Suppressor macrophage treated with lipopolysaccharide for 4 hours (primary cell): Measurements from ENCODE around the gene MAML2.

Source experiments
- DNase-seq: peaks from one replicate; pipeline ENCODE4 v3.0.0-alpha.2; 2020

Gene MAML2

DNA sequence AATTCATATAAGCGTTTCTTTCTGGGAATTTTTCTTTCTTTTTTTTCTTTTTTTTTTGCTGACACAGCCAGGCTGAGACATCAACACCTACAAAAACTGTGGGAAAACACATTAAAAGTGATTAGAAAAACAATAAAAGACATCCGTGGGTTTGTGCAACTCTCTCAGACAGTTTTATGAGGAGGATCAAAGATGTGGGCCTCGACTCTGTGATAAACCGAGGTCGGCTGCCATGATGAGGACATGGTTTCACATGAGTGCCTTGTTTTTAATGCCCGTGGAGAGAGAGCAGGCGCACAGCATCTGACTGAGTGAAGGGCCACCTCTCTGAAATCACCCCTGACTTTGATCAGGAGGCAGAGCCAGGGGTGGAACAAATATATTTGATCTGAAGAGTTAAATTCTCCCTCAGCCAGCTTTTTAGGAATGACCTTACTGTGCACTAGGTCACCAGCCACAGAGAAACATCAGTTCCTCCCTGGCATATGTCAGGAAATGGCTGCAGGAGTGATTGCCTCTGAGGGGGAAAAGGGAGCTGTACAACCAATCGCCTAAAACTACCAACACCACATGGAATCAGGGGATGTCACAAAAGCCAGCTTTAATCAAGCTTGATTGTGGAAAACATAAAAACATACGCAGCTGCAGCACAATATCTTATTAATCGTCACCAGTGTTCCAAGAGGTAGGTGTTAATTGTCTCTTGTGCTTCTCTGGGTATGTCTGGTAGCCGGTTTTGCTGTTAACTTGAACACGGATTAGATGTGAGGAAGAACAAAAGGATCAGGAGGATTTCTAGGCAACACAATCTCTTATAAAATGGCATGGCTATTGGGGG lies 164.7 kb downstream of the MAML2 start:
- DNase-seq: no peak

DNA sequence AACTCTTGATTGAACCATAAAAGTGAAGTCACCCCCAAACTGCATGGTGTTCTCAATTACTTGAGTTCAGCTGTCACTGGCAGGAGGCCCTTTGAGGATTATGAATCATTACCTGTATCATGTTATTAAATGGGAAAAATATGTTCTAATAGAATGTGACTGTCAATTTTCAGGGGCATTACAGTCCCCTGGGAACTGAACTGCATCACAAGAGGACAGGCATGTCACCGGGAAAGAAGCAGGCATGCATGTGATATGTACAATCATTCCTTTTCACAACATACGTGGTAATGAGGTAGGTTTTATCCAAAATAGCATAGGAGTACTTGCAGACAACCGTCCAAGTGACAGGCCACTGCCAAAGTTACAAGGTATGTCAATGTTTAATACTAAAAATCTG lies 165.8 kb downstream of the MAML2 start:
- DNase-seq: no peak

DNA sequence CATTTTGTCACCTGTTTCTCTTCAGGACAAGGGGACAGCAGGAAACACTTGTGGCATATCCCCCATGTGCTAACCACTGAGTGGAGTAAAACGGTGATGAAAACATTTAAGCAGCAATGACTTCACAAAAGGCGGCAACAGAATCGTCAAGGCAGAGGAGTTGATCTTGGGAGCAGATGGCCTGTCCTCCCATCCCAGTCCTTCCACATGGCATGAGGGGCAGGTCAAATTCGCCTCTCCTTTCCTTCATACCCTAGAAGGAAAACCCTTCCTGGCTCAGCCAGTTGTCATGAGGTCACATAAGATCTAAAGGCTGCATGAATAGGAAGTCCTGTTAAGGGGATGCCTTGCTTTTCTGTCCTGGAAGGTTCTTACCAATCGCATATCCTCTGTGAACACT lies 169.1 kb downstream of the MAML2 start:
- no peak for DNase-seq

DNA sequence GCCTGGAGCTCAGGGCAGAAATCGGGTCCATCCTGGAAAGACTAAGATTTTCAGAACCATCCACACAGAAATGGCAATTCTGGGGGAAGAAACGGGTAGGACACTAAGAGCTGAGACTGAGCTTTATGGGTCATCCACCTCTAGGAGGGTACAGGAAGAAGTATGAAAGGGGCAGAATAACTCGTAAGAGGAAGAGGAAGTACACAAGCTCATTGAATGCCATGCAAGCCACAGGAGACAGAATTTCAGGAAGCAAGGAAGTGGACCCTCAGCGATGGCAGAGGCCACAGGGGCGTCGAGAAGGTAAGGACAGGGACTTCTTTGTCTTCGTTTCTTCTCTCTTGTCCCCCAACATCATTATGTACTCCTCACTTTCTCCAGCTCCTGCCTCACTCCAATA lies 169.6 kb downstream of the MAML2 start:
- peak; percentile 24 for DNase-seq

DNA sequence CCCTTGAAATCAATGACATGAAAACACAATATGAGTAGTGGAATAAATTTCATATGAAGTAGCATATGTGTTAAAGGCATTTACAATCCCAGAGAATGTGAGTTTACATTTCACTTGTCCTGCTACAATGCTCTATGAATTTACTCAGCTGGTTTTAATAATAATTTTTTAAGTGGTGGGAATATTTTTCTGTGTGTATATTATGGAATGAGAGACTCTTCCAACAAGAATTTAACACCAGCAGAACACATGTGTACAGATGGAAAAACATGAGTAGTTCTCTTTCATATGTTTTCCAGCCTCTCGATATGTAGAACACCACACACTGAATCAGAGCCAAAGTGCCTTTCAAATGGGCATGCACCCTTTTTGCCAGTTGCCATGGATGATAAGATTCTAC lies 170.4 kb downstream of the MAML2 start:
- no peak for DNase-seq

DNA sequence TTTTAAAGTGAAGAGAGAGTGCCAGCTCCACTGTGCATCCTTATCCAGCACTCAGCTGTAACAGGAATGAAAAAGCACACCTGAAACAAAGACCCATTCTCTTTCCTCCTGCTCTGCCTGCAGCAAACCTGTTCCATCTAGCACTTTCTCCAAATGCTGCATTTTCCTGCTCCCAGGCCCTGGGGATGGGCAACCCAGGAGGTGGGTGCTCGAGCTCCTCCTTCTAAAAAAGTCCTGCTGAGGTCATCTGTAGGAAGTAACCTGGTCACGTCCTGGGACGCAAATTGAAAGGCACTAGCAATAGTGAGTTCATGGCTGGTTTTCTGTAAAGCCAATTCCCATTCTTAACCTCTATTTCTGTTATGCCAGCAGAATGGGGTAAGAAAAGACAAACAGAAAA lies 173.7 kb downstream of the MAML2 start:
- no peak for DNase-seq

DNA sequence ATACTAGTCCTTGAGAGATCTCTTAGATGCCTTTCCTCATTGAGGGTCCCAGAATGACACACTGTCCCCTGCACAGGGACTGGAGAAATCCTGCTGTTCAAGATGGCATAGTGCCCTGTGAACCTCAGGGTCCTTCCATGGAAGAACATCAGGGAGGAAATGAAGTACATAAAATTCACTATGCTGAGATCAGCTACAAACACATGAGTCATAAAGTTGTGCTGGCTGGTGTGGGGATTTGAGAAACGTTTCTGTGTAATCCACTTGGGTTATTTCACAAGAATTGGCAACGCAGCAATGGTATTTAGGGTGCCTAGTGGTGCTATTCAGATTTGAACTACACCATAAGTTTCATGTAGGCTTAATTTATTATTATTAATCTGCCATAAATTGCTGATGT lies 174.4 kb downstream of the MAML2 start:
- peak; percentile 88 for DNase-seq

DNA sequence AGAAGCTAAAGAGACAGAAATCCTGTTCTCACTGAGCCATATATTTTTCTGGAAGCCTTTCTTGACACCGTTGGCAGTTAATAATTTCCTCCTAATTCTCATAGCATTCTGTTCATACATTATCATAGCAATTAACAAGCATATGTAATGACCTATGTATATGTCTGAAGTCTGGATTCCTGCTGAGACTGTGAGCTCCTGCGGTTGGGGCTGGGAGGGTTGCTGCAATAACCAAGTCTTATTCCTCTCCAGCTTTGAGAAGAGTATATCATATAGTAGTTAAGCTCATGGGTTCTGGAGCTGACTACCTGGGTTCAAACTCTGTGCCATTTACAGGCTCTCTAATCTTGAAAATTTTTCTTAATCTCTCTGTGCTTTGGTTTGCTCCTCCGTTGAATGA lies 175.2 kb downstream of the MAML2 start:
- DNase-seq: no peak

DNA sequence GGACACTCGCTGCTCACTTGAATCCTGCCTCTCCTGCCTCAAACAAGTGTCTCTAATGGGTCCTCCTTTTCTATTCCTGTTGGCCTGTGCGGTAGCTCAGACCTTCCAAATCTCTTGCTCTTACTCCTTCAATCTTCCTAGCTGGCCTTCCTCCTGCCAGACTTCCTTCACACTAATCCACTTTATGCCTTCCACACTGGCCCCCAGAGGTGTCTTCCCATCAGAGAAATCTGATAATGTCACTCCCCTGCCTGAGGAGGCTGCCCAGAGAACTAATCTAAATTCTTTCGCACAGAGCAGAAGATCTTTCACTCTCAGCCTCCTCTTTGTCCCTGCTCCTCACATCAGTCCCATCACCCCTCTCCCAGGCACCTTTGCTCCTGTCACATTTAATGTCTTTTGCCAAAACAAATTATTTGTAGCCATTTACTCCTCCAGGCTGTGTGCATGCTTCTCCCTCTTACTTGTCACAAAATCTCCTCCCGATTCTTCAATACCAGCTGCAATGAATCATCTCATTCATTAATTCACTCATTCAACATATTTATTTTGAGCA lies 175.7 kb downstream of the MAML2 start:
- no peak for DNase-seq

DNA sequence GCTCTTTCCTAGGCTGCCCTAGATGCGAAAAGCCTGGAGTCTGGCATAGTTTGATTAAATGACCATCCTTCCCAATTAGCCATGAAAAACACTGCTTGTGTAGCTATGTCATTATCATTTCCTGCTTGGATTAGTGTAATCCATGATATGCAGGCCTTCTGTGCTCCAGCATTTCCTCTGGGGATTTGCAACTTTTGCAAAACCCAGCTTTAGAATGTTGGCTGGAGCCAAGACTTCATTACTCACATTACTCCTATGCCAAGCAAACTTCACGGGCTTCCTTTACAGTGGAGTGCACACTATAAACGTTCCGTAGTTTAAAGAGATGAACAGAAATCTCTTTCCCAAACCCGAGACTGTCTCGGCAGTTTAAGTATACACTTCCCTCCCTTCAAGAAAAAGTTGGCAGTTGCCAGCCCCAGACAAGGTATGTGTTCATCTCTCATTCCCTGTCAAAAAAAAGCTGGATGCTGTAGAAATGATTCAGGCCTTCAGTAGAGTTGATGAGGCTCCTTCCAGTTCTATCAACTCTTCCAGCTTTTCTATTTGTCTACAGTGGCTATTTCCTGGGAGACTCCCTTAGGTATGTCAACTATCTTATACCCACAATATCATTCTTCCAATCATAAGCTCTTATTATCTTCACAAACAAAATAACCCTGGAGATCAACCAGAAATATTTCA lies 180.0 kb downstream of the MAML2 start:
- no peak for DNase-seq

DNA sequence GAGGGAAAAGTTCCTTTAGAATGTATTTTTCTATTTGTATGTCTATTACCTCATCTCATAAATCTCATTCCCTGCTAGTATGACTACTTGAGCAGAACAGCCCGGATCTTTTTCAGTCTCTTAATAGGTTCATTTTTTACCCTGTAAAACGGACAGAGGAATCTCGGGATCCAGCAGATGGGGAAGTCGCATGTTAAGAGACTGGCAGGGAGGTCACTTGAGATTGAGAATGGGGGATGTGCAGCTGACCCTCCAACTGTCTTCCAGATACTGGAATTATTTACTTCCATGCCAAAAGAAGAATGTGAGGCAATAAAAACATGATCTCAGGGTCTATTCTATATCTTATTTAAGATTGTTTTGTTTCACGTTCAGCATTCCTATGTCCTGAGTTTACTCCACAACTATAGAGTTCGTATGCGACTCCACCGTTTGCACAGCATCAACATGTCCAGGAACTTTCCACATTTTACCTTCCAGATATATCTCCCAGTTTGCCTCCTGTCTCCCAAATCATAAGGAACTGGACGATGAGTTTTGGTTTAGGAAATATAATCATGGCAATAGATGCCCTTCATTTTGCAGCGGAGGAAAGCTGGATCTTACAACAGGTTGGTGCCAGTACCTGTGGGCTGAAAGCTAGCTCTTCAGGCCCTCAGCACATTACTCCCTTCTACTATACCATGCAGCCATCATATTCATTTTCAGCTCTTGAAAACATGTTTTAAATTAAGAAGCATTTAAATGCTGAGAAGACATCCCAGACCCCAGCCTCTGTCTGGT lies 181.5 kb downstream of the MAML2 start:
- DNase-seq: no peak

DNA sequence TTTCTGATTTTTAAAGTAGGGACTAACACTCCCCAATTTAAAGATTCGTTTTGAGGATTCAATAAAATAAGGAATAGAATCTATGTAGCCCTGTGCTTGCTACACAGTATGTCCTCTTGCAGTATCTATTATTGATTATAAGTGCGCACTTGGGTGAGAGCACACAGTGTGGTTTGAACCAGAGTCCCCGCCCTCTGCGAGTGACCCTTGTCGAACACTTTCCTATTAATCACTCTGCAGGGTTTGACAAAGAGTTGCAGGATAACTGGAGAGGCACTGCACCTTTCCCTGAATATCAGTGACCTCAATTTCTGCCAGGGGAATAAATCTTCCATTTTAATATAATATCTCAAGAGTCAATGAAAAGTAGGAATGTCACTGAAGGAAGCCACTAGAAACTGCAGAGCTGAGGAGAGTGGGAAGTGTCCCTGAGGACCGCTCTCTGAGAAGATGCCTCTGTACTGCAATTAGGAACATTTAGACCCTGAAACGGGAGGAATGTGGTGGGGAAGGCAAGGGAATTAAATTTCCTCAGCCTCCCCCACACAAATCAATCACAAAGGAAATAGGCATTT lies 182.2 kb downstream of the MAML2 start:
- no peak for DNase-seq

DNA sequence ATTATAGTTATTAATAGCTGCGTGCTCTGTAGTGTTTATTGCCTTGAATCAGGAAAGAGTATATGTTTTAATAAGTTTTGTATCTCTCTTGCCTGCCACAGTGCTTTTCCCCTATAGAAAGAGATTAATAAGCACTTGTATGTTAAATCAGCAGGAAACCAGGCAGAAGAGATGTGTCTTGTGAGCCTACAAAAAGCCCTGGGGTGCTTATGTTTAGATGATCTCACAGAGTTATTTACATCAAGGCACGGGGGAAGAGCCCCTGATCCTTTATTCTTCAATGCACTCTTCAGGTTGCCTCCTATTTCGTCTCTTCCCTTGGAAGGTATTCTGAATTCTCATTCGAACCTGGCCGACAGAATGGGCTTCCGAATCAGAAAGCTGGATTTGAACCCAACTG lies 183.0 kb downstream of the MAML2 start:
- DNase-seq: no peak

DNA sequence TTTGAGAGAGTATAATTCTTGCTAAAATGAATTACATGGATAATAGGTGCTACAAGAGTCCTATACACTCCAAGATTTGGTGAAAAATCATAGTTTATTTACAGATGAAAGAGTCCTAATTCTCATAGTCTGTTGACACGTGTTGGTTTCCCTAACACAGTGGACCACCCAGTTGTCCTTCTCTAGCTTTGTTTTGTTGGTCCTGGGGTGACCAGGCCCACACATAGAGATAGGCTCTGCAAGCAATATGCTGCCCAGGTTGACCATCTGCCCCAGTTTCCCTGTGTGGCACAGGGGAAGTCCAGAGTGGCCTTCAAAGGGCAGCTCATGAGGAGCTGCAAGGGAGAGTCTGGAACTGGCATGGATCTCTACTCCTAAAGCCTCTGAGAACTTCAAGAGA lies 184.9 kb downstream of the MAML2 start:
- no peak for DNase-seq

DNA sequence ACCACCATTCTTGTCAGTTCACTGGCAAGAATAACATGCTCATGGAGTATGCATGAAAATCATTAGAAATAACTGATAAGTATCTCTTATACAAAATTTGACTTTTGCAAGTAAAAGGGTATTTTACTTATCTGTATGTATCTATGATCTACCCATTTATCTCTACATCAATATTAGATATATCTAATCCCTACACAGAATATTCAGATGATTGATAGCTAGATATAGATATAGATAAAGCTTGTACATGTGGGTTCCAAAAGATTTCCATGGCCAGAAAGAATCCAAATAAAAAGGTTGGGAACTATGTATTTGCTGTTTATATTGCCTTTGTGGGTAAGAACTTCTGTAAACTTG lies 185.5 kb downstream of the MAML2 start:
- DNase-seq: no peak

DNA sequence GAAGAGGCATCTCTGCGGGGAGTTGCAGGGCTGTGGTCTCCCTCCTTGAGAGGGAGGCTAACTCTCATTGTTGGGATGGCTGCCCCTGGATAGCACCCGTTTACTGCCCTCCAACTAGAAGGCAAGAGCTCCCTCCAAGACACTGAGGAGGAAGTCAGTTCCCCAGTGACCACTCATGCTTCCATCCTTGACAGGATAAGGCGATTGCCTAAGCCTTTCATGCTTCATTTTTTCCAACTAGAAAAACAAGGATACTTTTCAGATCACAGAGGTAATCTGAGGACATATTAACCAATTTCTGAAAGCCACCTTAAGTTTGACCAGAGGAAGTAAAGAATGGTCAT lies 186.6 kb downstream of the MAML2 start:
- DNase-seq: no peak

DNA sequence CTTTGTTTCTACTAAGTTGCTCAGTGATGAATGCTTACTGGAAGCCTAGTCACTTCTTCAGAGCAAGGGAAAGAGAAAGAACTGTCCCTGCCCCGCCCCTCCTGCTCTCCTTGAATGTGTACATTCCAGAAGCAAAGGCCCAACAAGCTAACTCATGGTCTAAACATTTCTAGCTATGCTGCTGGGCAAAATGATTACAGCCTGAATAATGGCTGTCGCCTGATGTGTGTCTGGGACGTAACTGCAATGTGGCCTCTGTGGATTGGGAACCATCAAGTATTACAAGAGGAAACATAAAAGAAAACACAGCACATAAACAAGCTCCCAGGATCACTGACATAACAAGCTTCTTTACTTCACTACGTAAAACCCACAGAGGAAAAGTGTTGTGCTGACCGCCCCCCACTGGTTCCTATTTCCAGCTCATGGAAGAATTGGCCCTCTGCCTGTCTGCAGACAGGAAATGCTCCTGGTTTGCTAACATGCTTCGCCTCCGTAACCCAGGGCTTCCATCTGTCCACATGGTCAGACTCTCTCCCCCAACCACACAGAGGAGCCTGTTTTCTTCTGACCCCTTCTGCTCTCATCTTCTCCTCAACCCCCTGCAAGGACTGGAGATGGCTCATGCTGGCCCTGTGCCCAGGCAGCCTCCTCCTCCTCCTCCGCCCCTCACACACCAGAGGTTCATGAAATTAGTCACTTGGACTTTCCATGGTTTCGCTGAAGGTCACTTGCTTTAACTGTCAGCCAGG lies 187.2 kb downstream of the MAML2 start:
- peak; percentile 96 for DNase-seq

DNA sequence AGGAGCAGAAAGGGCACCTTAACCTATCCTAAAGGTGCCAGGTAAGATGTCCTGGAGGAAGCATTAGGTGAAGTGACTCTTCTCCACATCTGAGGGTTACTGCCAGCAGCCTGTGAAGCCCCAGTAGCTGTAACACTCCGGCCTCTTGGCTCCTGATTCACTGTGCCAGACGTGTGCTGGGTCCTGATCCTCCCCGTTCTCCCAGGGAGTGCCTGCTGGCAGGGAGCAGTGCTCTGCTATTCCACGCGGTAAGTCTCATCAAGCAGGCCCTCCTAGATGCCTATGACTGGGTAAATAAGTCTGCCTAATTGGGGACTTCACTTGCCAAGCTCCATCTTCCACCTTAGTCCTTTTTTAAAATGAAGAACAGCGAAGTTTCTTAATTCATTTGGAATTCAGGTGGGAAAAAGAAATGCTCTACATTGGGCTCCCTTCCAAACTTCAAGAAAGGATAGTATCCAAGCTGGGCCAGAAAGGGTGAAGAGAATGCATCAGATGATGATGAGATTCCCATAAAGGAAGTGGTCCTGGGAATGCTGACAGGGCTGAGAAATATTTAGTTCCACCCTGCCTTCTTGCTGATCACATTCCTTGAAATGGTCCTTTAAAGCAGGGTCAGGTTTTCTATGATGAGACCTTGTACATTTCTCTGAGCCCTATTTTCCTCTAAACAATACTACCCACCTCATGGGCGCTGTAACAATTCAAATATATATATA lies 188.0 kb downstream of the MAML2 start:
- peak; percentile 31 for DNase-seq

DNA sequence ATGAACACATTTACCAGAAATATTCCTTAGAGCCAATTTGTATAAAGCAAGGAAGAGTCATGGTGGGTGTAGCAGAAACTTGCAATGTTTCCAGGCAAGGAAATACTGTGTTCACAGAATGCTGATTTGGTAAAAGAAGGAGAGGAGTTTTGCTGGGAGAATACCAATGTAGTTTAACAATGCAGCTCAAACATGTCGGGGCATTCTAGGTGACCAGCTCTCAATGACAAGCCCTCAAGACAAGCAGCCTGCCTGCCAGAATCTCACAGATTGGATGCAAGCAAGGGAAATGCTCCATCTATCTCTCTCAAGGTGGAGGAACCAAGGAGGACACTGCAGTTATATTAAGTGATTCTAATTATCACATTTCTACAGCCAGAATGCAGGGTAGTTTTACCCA lies 190.4 kb downstream of the MAML2 start:
- no peak for DNase-seq

DNA sequence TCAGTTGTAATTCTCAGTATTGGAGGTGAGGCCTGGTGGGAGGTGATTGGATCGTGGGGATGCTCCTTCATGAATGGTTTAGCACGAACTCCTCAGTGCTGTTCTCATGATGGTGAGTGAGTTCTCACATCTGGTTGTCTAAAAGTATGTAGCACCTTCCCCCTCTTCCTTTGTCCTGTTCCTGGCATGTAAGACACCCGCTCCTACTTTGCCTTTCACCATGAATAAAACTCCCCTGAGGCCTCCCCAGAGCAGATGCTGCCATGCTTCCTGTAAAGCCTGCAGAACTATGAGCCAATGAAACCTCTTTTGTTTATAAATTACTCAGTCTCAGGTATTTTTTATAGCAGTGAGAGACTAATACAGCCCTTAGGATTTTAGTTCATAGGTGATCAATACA lies 191.5 kb downstream of the MAML2 start:
- DNase-seq: no peak

DNA sequence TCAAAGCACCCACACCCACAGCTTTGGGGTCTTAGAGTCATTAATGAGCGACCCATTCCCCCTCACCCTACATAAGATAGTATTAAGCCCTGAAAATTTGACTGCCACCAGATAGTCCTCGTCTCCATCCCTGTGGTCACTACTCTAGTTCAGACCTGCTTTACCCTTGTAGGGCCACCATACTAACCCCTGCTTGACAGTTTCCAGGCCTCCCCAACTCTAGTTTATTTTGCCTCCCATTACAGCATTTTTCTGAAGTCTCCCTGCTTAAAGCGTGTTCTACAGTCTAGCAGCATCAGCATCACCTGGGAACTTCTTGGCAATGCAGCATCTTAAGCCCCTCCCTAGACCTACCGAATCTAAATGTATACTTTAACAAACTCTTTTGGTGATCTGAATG lies 192.4 kb downstream of the MAML2 start:
- DNase-seq: no peak
